ENCODE results near the gene ZNF397.

DNA sequence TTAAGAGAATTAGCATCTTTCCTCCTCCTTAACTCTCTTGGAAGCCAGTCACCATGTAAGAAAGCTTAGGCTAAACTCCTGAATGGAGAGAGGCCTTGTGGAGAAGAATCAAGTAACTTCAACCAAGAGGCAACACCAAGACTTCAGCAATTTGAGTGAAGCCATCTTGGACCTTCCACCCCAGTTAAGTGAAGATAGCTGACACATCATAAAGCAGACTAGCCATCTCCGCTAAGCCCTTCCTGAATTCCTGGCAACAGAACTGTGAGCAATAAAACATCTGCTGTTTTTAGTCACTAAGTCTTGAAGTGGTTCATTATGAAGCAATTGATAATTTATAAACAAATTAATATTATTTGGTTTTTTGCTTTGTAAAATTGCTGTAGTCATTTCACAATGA is 1.5 kb upstream of the ZNF397 start:
- TF ChIP-seq CTCF (IDR thresholded peaks at IDR 0.05; ENCODE audit: borderline replicate concordance, extremely low read depth, low read length, poor library complexity, severe bottlenecking) (no peak), EZH2 (IDR thresholded peaks at IDR 0.05; ENCODE audit: borderline replicate concordance, low read depth, low read length, severe bottlenecking) (no peak)

Measured in DND-41 (cell line).